HG03439 (cell line): ENCODE measurements around the gene GSDME.

Source experiments
- ATAC-seq: cut with Tn5 transposase; IDR thresholded peaks from one replicate; pipeline ENCODE4 v1.9.1; 2021; ENCODE audit warnings: mild to moderate bottlenecking, moderate library complexity; ENCODE audit not compliant: unreplicated experiment

Gene GSDME

DNA sequence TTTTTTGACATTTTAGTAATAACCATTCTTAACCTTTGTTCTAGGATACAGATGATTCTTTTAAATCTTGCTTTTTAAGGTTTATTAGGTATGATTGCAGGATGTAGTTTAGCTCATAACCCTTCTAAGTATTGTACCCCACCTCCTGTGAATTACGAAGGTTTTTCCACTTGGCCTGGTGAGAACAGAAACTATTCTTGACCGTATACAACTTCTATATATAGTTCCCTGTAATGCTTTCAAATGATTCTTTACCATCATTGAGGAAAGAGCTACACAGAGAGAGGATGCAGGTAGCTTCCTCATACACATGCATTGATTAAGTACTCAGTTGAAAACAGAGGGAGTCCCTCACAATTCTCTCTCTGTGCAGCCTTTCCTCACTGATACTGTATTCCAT, 97.8 kb downstream of the GSDME start:
- peak; percentile 60 for ATAC-seq

DNA sequence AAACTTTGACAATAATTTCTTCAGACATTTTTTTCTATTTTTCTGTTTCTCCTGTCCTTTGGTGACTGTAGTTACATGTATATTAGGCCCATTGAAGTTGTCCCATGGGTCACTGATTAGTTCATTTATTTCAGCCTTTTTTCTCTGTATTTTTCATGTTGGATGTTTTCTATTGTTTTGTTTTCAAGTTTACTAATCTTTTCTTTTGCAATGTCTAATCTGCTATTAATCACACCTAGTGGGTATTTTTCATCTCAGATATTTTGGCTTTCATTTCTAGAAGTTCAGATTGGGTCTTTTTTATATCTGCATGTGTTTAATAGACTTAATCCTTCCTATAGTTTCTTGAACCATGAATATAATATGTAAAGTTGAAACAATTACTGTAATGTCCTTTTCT, 99.3 kb downstream of the GSDME start:
- ATAC-seq: no peak

DNA sequence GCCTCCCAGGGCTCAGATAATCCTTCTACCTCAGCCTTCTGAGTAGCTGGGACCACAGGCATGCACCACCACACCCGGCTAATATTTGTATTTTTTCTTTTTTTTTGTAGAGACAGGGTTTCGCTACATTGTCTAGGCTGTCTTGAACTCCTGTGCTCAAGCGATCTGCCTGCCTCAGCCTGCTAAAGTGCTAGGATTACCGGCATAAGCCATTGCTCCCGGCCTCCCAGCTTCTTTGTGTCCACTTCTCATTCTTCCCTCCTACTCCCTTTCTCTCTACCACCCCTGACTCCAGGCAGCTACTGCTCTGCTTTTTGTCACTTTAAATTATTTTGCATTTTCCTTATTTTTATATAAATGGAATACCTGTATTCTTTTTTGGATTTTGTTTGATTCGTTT, 100.7 kb downstream of the GSDME start:
- no peak for ATAC-seq

DNA sequence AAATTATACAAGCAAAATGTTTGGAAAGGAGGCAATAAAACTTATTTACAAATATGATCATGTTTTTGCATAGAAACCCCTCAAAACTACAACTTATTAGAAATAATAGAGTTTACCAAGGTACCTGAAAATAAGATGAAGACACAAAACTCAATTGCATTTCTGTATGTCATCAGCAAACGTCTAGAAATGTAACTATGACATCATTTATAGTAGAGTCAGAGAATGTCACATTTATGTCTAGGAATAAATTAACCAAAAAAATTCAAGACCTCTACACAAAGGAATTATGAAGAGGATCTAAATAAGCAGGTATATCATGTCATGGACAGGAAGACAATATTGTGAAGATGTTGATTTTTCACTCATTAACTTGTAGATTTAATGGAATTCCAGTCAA, 103.0 kb downstream of the GSDME start:
- ATAC-seq: no peak

DNA sequence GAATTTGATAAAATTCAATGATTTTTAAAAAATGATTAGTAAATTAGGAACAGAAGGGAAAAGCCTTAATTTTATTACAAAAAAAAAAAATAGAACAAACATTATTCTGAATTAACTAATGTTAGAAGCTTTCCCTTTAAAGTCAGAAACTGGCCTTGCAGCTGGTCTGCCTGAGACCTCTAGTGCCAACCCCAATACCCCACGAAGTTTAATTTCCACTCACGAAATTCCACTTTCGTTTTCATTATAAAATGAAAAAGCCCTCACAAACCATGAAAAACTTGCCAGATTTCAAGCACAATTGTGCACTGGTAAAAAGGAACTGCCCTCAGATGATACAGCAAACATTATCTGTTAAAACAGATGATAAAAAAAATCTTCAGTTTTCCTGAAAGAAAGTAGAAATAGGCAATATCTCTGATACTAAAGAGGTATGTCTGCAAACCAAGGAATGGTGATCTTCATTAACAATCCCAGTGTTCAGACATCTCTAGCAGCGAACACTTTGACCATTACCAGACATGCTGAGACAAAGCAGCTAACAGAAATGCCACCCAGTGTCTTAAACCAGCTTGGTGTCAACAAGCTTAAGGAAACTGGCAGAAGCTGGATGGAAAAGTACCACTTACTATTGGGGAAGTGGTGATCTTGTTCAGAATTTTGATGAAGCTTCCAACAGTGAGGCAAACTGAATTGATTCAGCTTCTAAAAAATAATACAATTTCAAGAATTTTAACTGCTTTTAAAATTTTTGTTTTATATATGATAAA, 103.8 kb downstream of the GSDME start:
- no peak for ATAC-seq

DNA sequence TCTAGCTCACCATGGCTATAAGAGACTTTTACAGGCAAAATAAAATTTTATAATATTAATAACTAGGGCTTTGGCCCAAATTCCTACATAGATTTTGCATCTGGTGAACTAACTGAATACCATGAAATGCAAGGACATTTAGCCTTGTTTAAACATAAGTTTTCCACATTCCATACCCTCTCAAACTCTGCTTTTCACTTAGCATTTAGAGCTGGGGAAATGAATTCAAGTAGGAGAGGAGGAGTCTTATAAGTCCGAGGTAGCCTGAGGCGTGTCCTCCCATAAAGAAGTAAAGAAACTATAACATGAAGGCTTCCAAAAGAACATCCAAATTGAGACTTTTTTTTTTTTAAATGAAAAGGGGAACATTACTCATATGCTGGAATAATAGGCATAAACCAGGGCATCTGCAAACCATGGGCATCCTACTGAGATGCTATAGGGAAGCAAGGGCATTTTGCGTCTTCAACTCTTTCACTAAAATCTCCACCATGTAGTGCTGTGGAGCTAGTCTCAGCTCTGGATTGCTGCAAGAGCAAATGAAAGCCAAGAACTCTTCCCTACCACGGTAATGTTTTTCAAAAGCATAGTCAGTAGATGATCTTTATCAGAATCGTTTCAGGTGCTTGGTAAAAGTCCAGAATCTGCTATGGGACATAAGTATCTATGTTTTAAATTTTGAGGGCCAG, 104.9 kb downstream of the GSDME start:
- no peak for ATAC-seq
